GM12891 (cell line): Measurements from ENCODE around the gene SPDYE1.

ENCODE experiments used
- PAX5 ChIP-seq: IDR thresholded peaks from 2 replicates; pipeline ENCODE4 v1.6.1; 2011; ENCODE audit warnings: low read length, moderate library complexity, mild to moderate bottlenecking; ENCODE audit not compliant: insufficient read depth, severe bottlenecking
- POLR2A ChIP-seq: IDR thresholded peaks from 2 replicates; pipeline ENCODE4 v1.6.1; 2011; ENCODE audit warnings: low read depth, low read length, control low read depth
- POLR2AphosphoS5 ChIP-seq: IDR thresholded peaks from 2 replicates; pipeline ENCODE4 v1.6.1; 2011; ENCODE audit warnings: low read depth, low read length, control low read depth
- SPI1 ChIP-seq: IDR thresholded peaks from 2 replicates; pipeline ENCODE4 v1.6.1; 2011; ENCODE audit warnings: low read depth, low read length, control low read depth
- TAF1 ChIP-seq: IDR thresholded peaks from 2 replicates; pipeline ENCODE4 v1.6.1; 2011; ENCODE audit warnings: low read depth, low read length, control low read depth

DNA sequence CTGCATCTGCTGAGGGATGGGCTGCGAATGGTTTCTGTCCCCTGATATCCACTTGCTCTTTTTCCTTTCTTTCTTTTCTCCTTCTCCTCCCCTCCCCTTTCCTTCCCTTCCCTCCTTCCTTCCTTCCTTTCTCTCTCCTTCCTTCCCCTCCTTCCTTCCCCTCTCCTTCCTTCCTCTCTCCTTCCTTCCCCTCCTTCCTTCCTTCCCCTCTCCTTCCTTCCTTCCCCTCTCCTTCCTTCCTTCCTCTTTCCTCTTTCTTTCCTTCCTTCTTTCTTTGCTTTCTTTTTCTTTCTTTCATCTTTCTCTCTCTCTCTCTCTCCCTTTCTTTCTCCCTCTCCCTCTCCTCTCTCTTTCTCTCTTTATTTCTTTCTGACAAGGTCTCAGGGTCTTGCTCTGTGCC lies 20.2 kb upstream of the SPDYE1 start:
- TF ChIP-seq POLR2A = no peak
- TF ChIP-seq SPI1 = no peak
- no peak for TF ChIP-seq POLR2AphosphoS5
- no peak for TF ChIP-seq TAF1
- no peak for TF ChIP-seq PAX5
